HG02610 (cell line): Measurements from ENCODE around the gene KLHDC4.
"Not testable (repeated sequence)": the region's sequence is repeated elsewhere in the genome, so short reads cannot be mapped to it uniquely, and the experiment has no call there.

ENCODE experiments used
- ATAC-seq: cut with Tn5 transposase; IDR thresholded peaks from one replicate; pipeline ENCODE4 v1.9.1; 2021; ENCODE audit warnings: mild to moderate bottlenecking, moderate library complexity; ENCODE audit not compliant: unreplicated experiment

KLHDC4 gene

GRCh38 chr16:87744750-87745514, 20.9 kb downstream of the KLHDC4 start:
- no peak for ATAC-seq

GRCh38 chr16:87742781-87743490, 22.9 kb downstream of the KLHDC4 start:
- no peak for ATAC-seq

GRCh38 chr16:87741700-87742415, 23.9 kb downstream of the KLHDC4 start:
- ATAC-seq: no peak

- ATAC-seq: no peak
Measured at GRCh38 chr16:87740909-87741424, 24.8 kb downstream of the KLHDC4 start.

- ATAC-seq: no peak
Measured at GRCh38 chr16:87740441-87740840, 25.3 kb downstream of the KLHDC4 start.

GRCh38 chr16:87739801-87740200, 26.0 kb downstream of the KLHDC4 start:
- ATAC-seq: no peak

- ATAC-seq: no peak
Measured at GRCh38 chr16:87736008-87736382, 29.8 kb downstream of the KLHDC4 start.

GRCh38 chr16:87735270-87736007, 30.3 kb downstream of the KLHDC4 start:
- ATAC-seq: no peak

- ATAC-seq: no peak
Measured at GRCh38 chr16:87734644-87735043, 31.1 kb downstream of the KLHDC4 start.

- no peak for ATAC-seq
Measured at GRCh38 chr16:87733190-87733589, 32.6 kb downstream of the KLHDC4 start.

GRCh38 chr16:87731607-87732006, 34.2 kb downstream of the KLHDC4 start:
- ATAC-seq: no peak

GRCh38 chr16:87729266-87729954, 36.4 kb downstream of the KLHDC4 start:
- ATAC-seq: no peak

GRCh38 chr16:87728026-87728425, 37.8 kb downstream of the KLHDC4 start:
- no peak for ATAC-seq

GRCh38 chr16:87727346-87727745, 38.4 kb downstream of the KLHDC4 start:
- ATAC-seq: no peak

GRCh38 chr16:87726577-87726976, 39.2 kb downstream of the KLHDC4 start:
- not testable (repeated sequence) for ATAC-seq

- ATAC-seq: no peak
Measured at GRCh38 chr16:87725596-87726235, 40.1 kb downstream of the KLHDC4 start.

- no peak for ATAC-seq
Measured at GRCh38 chr16:87724490-87725291, 41.1 kb downstream of the KLHDC4 start.

GRCh38 chr16:87723226-87723623, 42.6 kb downstream of the KLHDC4 start:
- ATAC-seq: no peak
